HG03064 (cell line): Measurements from ENCODE around the gene C6orf118.

Source experiments
- ATAC-seq: cut with Tn5 transposase; IDR thresholded peaks from one replicate; pipeline ENCODE4 v1.9.1; 2021; ENCODE audit warnings: low read depth; ENCODE audit not compliant: unreplicated experiment

The C6orf118 gene

DNA sequence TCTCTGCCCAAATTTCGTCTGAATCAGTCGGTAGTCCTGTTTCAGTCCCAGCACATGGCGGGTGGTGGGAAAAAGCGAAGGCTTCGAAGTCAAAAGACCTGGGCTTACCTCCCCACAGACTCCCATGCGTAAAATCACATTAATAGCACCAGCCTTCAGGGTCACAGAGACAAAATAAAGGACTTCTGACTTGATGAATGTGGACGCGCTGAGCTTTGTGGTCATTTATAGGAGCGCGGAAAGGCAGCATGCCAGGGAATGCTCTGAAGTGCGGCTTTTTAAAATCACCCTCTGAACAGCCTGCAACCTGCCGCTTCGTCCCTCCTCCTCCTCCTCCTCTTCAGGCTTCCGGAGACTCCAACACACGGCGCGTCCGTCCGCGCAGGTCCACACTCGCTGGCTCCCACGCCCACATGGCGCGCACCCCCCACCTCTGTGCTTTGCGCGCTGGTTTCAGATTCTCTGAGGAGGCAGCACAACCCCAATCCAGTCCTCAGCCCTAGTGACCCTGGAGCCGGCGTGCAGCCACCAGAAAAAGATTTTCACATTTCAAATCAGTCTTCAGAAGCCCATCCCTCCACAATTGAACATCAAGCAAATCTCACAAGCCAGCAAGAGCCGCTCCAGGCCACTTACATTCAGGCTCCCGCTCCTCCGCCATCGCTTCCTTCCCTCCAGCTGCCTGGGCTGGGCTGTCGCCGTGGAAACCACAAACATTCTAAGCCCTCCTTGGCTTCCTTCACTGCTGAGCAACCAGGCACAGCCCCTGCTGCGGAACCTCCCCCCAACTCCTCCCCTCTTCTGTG, at the start of gene C6orf118:
Gene C6orf118, minus strand, starts transcription at position 680 of the 806 bp plus-strand sequence. Its CDS starts 19 bp downstream, at position 661.
- ATAC-seq, result no peak

DNA sequence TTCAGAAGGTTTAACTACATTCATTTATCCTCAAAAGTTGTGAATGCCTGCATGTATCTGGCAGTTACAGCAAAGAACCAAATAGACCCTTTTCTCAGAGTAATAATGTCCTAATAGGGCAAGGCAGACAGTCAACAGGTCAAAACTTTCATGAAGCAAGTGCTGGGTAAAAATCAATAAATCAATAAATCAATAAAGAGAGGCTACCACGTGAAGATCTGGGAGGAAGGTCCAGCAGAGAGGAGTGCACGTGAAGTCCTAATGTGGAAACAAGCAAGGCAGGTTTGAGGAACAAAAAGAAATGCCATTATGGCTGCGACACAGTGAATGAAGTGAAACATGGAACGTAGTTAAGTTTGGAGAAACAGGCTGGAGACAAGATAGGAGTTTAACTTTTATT, 36.3 kb upstream of the C6orf118 start:
- ATAC-seq, result no peak

DNA sequence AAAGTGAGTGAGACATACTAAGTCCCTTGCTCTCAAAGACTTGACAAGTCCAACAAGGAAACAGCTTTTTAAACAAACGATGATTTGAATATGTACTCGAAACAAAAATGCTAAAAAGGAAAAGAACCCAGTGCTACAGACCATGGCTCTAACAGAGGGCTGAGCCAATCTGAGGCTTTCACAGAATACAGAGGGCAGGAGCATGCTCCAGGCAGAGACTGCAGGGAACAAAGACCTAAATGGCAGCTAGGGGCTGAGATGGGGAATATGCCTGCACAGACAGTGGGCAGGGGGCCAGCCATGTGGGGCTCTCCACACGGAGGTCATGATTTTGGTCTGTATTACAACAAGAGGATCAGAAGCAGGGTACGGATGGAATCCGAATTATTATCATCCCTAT, 31.1 kb upstream of the C6orf118 start:
- ATAC-seq, result no peak

DNA sequence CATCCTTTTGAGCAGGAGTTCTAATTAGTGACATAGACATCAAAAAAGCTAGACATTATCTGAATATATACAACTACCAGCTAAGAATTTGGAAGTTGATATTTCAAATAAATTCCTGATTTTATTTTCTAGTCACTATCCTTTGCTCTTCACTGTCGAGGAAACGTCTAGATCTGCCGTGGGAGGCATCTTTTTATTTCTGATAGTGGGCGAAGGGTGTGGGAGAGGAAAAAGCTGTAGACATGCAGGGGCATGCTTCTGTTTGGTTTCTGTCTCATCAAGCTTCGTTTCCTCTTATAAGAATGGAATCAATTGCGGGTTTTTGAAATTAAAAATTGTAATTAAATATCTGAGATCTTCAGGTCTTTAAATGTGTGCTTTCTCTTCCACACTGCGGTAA, 16.2 kb upstream of the C6orf118 start:
- ATAC-seq, result no peak

DNA sequence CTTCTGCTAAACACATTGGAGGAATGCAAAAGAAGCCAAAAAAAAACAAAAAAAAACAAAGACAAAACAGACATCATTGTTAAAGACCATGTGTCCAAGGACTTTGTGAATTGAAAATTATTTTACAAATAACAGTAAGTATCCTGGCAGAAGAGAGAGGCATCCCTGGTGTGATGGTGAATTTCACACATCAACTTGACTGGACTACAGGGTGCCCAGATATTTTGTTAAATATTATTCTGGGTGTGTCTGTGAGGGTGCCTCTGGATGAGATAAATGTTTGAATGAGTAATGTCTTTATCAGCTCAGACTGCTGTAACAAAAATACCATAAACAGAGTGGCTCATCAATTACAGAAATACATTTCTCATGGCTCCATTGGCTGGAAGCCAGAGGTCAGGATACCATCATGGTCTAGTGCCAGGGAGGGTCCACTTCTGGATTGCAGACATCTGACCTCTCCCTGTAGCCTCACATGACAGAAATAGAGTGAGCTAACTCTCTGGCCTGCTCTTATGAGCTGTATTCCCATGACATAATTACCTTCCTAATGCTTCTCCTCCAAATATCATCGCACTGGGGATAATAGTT, 12.2 kb upstream of the C6orf118 start:
- no peak for ATAC-seq

DNA sequence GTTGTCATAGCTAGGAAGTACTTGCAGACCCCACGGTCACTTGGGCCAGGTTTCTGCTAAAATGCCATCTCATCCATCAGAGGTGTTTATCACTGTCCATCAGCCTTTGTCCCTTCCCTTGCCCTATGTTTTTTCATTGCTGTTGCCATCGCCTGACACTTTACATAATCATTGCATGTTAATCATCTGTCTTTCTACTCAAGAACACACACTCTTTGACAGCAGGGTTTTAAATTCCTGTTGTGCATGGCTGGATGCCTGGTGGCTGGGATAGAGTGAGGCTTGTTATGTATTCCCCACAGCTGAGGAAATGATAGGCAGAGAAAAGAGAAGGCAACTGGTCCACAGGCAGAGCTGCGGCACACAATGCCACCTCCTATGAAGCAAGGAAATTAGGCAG, 11.7 kb upstream of the C6orf118 start:
- no peak for ATAC-seq

DNA sequence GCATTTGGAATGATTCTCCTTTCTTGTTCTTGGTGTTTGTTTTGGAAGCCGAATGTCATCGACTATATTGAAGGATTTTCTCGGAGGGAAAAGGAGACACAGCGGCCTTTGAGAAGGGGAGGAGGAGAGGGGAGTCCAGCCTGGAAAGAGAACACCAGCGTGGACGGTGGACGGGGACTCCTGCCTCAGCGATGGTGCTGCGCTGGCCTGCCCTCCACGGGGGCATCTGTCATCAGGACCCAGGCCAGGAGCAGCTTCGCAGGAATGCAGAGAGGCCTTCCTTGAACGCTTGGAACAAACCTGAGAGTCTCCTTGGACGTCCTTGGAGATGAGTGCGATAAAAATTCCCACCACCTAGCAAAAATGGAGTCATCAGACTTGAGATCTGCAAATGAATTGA, 8.3 kb upstream of the C6orf118 start:
- no peak for ATAC-seq

DNA sequence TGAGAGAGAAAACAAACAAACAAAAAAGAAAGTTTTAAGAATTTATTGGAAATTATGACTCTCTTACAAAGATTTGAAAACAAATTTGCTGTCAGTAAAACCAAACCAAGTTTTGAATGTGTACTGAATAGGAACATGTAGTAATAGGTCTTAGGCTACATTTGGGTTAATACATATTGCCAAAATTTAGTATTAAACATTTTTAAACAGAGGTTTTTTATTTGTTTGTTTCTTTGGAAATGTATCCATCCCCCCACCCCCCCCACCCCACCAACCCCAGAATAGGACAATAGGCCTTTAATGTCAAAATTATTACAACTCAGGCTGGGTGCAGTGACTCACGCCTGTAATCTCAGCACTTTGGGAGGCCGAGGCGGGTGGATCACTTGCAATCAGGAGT, 2.5 kb downstream of the C6orf118 start:
- ATAC-seq, result no peak

DNA sequence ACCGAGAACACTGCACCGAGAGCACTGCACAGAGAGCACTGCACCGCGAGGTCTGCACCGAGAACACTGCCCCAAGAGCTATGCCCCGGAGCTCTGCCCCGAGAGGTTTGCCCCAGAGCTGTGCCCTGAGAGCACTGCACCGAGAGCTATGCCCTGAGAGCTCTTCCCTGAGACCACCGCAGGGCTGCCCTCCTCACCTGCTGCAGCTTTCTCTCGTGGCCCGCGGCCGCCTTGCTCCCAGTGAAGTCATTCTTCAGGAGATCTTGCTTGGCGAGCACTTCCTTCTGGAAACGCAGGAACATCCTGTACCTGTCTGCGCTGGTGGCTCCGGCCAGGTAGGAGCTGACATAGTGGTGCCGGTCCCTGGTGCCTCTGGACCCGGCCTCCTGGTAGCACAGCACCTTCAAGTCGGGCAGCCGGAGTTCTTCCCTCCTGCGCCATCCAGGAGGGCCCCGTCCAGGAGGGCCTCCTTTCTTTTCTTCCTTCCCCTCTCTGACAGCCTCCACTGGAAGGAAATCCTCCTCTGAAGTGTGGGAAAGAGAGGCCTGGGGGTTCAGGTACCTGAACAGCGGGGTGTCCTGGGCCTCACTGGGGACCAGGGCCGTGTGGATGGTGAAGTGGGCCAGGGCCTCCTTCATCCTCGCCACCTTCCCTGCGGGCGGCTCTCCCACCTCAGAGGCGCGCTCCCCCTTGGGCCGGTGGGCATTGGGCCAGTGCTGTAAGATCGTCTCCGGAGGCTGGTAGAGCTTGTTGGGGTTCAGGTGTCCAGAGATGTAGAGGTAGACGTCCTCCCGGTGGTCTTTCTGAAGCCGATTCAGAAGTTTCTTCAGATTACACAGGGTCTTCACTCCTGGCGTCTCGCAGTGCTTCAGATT, 7.8 kb downstream of the C6orf118 start:
- ATAC-seq, result no peak

DNA sequence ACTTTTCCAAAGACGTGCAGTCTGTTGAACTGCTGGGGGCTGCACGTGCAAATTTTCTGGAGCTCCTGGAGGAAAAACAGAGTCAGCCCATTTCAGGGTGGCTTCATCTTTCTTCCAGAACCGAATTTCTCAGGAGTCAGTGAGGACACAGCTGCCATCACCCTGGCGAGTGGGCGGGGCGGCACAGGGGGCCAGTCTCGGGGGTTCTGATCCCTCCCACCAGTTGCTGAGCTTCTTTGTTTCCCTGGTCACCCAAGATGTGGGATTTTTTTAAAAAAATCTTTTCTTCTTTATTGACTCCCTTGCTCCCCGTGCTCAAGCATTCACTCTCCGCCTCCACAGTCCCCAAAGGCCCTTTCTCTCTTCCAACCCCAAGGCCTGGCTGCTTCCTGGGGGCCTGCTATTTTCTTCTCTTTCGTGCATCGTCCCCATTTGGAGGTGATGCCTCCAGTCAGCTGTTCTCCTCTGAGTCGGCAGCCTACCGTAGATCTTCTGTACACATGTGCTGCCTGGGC, 8.9 kb downstream of the C6orf118 start:
- ATAC-seq, result no peak

DNA sequence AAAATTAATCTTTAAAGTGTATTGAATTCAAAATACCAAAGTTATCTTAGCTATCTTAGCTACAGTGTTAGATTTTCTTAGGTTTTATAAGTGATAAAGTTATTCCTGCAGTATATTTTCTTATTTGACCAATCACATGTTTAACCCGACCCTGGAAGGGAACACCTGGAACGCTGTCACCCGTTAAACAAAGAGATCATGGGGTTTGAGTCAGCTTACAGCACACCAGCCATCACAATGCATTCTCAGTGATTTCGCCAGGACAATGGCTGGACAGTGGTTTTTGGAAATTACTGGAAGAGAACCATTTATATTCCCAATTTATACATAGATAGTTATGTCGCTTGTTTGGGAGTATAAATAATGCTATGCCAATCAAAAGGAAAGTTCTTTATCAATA, 10.5 kb downstream of the C6orf118 start:
- no peak for ATAC-seq

DNA sequence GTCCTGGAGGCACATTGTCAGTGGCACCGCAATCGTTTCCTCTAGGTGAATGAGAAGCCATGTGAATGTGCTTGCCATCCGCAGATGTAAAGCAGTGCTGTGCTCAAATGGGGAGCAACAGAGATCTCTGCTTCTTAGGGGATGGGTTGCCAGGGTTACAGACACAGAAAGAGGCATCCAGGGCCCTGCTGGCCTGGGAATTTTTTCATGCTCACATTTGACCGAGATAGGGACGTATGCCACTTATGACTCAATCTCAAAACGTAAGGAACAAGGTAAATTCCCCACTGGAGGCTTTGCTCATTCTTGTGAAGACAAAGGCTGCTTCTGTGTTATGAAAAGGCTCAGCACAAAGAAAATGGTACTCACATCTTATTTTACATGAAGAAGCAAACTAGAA, 11.0 kb downstream of the C6orf118 start:
- no peak for ATAC-seq

DNA sequence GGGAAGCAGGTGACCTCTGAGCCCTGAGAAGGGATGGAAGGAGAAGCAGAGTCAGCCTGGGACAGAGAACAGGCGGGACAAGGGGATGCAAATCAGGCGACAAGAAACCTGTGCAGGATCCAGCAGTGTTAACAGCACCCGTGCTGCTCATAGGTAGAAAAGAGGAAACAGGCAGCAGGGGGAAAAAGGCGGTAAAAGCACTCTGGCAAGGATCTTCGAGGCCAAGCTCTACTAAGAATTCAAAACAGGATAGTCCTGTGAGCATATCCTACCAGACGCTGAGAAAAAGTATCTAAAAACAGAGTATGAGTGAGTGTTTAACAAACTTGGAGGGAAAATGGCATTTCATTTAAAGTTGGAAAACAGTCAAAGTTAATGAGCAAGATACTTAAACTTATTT, 16.7 kb downstream of the C6orf118 start:
- no peak for ATAC-seq

DNA sequence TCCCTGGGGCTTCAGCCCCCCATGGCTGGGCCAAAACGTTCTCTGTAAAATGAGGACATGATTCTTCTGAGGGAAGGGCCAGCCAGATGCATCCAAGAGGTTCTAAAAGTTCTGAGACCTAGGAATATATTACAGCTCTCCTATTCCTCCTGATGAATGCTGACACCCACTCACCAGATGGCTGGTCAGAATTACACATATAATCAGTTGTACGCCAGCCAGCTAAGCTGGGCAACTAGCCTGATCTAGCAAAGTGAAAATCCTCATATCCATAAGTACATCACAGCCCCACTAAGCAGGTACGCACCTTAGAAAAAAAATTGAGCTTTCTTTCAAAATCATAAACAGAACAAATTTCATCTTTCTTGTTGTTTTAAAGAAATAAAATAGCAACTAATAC, 34.8 kb downstream of the C6orf118 start:
- ATAC-seq, result no peak

DNA sequence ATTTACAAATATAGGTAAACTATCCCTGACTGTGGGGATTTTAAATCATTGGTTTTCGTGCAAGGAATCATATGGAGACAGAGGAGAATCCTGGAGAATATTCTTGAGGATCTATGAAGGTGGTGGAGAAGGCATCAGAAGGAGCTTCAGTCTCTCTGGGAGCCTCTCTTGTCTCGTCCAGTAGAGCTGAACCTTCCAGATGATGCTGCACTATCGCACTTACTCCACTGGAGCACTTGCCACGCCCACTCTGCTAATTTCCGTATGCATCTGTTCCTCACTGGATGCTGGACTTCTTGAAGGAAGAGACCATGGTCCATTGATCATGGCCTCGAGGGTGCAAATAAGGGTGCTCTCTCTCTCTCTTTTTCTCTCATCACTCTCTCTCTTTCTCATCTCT, 36.8 kb downstream of the C6orf118 start:
- ATAC-seq, result no peak

DNA sequence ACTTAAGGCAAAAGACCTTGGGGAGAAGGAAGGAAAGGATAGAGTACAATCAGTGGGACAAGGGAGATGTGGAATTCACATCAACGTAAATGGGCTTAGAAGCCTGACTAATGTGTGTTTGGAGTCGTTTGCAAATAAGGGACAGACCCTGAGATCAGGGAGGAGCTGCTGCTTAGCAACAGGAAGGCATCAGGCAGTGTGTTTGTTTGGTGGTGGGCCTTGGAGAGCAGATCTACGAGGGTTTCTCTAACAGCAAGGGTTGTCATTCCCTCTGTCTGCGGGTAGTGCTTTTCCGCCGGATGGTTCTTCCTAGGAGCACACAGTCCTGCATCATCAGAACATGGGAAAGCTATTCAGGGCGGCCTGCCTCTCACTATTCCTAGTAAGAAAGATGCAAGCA, 40.4 kb downstream of the C6orf118 start:
- ATAC-seq, result no peak

DNA sequence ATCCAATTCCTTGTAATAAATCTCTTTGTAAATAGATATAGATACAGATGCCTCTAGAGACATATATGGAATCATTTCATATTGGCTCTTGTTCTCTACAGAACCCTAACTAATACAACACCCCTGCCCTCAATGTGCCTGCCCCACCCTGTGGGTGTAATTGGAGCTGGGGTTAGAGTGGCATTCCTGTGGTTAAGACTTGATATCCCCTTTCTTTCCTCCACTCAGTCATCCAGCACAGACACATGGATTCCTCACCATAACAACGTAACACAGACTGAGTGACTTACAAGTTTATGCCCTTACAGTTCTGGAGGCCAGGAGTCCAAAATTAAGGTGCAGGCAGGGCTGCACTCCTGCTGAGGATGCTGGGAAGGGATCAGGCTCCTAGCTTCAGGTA, 42.8 kb downstream of the C6orf118 start:
- ATAC-seq, result no peak

DNA sequence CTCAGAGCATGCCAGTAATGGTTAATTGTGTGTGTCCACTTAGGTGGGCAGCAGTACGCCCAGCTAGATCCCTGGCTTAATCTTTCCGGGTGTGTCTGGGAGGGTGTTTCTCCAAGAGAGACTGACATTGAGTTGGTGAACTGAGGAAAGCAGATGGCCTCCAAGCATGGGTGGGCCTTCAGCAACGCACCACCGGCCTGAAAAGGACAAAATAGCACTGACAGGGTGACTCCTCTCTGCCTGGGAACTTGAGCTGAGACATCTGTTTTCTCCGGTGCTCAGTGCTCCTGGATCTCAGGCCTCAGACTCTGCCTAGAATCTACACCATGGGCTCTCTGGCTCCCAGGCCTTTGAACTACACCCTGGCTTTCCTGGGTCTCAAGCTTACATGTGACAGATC, 43.2 kb downstream of the C6orf118 start:
- ATAC-seq, result no peak

DNA sequence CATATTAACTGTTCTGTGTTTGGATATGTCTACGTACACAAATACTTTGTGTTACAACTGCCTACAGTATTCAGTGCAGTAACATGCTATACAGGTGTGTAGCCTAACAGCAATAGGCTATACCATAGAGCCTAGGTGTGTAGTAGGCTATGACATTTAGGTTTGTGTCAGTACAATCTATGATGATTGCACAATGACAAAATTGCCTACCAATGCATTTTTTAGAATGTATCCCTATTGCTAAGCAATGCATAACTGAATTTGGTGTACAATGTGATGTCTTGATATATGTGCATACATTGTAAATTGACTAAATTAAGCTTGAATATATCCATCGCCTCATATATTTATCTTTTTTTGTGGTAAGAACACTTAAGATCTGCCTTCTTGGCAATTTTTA, 48.9 kb downstream of the C6orf118 start:
- no peak for ATAC-seq

DNA sequence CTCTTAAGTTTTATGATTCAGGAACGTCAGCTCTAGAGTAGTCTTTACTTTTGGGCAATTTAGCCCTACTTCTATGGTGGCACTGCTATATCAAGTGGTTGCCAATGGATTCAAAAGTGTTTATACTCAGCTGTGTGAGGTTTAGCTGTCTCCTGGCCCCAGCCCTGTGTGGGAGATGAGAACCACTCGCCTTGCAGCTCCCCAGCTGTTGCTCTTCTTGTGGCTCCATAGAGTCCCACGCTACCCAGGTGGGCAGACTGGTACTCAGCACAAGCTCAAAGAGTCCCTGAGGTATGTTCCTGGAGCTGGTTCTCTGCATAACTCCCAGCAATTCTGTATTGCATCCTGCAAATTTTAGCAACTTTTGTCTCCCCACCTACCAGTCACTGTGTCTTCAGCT, 59.6 kb downstream of the C6orf118 start:
- no peak for ATAC-seq

DNA sequence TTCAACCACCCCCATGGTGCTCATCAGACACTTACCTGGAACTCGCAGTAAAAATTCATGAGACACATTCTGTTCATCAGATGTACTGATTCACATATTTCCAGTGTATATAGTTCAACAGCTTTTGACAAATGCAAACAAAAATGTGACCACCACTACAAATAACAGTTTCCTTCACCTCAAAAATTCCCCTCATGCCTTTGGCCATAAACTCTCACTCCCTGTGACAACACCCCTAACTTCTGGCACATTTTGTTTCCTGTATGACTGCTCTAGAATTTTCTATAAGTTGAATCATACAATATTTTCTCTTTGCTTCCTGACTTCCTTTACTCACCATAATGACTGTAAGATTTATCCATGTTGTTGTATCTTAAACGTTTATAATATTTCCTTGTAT, 63.7 kb downstream of the C6orf118 start:
- ATAC-seq, result no peak
